Left ventricle myocardium inferior (tissue), 1 donor: ENCODE measurements around the gene DEFB124. TPM values are rescaled to one million over a fixed set of nuclear protein-coding genes. Genes with fewer than 3 reads are reported as not detected.
"Not testable (repeated sequence)": the region's sequence is repeated elsewhere in the genome, so short reads cannot be mapped to it uniquely, and the experiment has no call there.

ENCODE experiments used
- DNase-seq: peaks from one replicate; pipeline ENCODE4 v3.0.0-alpha.2; 2020
- H3K27ac ChIP-seq: fragments of 200-600 bp; replicated peaks from 2 replicates; pipeline ENCODE4 v1.8.0; 2021
- H3K27me3 ChIP-seq: fragments of 200-600 bp; 2 replicates; pipeline ENCODE4 v1.8.0; 2021; ENCODE audit warnings: low read depth
- H3K36me3 ChIP-seq: fragments of 200-600 bp; 2 replicates; pipeline ENCODE4 v1.8.0; 2021
- H3K4me1 ChIP-seq: fragments of 200-600 bp; 2 replicates; pipeline ENCODE4 v1.8.0; 2021
- H3K4me3 ChIP-seq: fragments of 200-600 bp; 2 replicates; pipeline ENCODE4 v1.8.0; 2021; ENCODE audit warnings: mild to moderate bottlenecking, moderate library complexity
- H3K9me3 ChIP-seq: fragments of 200-600 bp; replicated peaks from 2 replicates; pipeline ENCODE4 v1.8.0; 2021
- intact Hi-C: fragments of 100-400 bp; cut with micrococcal nuclease; formaldehyde crosslinking; loops from one replicate; pipeline ENCODE4 v1.11.0; 2022
- total RNA-seq: library from RNA; stranded (reverse); fragmentation: NEBNext Ultra II Directional; extraction: Animal tissue kit (Norgen Biotek cat#: 25700); gene quantifications from one replicate; pipeline ENCODE4 v1.2.1, GENCODE V29; 2021
- TF ChIP-seq, protein P1 (sequence below): fragments of 200-600 bp; IDR thresholded peaks from 2 replicates; pipeline ENCODE4 v1.8.0; 2021; ENCODE audit warnings: antibody characterized with exemption, mild to moderate bottlenecking, borderline replicate concordance
- donor health status: DM: no; HTN: yes; CAD: no; lungs with severe emphysema.

Gene DEFB124
- total RNA-seq, 1 donor from 2014 or later, result not detected

DNA sequence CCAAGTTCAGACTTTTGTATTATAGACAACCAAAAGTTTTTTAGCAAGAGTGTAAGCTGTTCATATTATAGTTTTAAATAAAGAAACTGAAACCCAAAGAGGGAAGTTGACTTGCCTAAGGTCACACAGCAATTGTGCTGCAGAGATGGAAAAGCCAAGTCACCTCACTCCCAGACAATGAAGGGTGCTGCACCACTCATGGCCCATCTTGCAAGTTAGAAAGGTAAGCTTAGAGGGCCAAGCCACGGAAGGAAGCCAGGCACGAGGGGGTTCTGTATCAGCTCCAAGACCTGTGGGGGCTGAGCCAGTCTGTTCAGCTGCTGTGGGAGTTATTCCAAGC, 860 bp downstream of the DEFB124 start:
- DNase-seq, result no peak
- Histone ChIP-seq H3K9me3 (no peaks in the 10 kb centered on the region), H3K4me3 (peak overlapping the region; percentile 68), H3K4me1 (peaks cover 29% of the 10 kb centered on the region), H3K27ac (peak overlapping the region; percentile 74), H3K27me3 (peaks cover 51% of the 10 kb centered on the region), H3K36me3 (no peaks in the 10 kb centered on the region)
- intact Hi-C loops, result no loop called here
- TF ChIP-seq, protein P1, sequence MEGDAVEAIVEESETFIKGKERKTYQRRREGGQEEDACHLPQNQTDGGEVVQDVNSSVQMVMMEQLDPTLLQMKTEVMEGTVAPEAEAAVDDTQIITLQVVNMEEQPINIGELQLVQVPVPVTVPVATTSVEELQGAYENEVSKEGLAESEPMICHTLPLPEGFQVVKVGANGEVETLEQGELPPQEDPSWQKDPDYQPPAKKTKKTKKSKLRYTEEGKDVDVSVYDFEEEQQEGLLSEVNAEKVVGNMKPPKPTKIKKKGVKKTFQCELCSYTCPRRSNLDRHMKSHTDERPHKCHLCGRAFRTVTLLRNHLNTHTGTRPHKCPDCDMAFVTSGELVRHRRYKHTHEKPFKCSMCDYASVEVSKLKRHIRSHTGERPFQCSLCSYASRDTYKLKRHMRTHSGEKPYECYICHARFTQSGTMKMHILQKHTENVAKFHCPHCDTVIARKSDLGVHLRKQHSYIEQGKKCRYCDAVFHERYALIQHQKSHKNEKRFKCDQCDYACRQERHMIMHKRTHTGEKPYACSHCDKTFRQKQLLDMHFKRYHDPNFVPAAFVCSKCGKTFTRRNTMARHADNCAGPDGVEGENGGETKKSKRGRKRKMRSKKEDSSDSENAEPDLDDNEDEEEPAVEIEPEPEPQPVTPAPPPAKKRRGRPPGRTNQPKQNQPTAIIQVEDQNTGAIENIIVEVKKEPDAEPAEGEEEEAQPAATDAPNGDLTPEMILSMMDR, result no peak

DNA sequence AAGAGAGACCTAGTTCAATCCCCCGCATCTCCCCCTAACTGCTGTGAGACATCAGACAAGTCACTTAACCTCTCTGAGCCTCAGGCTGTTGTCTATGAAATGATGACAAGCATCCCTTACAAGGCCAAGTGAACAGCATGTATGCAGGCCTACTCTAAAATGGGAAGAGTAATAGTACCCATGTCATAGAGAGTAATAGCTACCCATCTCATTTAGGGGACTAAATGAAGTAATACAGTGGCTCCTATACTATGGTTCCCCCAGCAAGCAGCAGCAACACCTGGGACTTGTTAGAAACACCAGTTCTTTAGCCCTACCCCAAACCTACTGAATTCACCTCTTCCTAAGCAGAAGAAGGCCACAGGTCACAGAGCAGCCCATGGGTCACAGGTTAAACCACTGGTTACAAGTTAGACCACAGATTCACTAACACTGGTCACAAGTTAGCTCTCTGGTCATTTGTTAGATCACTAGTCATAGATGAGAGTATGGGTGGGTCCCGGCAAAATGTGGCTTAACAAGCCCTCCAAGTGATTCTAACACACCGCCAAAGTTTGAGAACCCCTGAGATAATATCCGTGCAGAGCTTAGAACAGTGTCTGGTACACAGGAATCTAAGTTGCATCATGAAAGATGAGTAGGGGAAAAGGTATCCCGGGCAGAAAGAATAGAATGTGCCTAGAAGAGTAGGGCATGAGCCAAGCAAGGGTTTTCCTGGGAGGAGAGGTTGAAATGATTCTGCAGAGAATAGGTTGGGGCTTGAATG, 1.4 kb downstream of the DEFB124 start:
- no peak for DNase-seq
- Histone ChIP-seq H3K27ac (peak overlapping the region; percentile 74), H3K4me1 (peaks cover 29% of the 10 kb centered on the region), H3K27me3 (peaks cover 45% of the 10 kb centered on the region), H3K9me3 (no peaks in the 10 kb centered on the region), H3K36me3 (no peaks in the 10 kb centered on the region), H3K4me3 (no peak overlapping the region)
- intact Hi-C loops, result no loop called here
- TF ChIP-seq, protein P1, result no peak

DNA sequence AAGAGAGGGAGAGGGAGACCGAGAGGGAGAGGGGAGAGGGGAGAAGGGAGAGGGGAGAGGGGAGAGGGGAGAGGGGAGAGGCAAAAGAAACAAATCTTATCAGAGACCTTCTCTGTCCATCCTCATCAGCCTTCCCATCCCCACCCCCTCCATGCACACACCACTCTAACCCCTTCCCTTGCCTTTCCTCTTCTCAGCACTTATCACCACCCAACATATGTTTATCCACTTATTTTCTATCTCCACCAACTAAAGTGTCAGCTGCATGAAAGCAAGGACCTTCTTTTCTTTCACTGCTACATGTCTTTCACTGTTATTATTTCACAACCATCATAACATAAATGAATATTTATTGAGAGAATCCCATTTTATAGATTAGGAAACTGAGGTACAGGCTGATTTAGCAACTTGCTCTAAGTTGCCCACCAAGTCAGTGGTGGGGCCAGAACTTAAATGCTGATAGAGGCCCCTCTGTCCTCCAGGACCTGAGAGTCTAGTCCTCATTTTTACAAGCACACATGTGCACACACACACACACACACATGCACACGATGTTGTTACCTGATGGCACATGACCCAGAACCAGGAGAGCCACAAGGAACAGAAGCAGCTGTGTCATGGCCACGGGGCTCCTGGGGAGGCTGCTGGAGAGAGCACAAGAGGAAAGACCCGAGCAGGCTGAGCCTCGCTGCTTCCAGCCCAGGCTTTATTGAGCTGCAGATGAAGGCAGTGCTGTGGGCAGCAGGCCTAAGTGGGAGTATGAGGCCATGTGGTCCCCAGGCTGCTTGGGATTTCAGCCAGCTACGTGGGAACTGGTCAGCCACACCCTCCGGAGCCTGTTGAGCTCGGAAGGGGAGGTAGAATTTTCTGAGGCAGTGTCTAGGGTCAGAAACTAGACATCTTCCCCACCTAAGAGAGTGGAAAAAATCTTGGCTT, 2.3 kb downstream of the DEFB124 start:
- Histone ChIP-seq H3K36me3 (no peaks in the 10 kb centered on the region), H3K9me3 (no peaks in the 10 kb centered on the region), H3K4me3 (no peak overlapping the region), H3K27me3 (peaks cover 37% of the 10 kb centered on the region), H3K4me1 (peaks cover 29% of the 10 kb centered on the region), H3K27ac (peak overlapping the region; percentile 74)
- TF ChIP-seq, protein P1, result no peak
- intact Hi-C loops, result no loop called here
- peak; percentile 34 for DNase-seq

DNA sequence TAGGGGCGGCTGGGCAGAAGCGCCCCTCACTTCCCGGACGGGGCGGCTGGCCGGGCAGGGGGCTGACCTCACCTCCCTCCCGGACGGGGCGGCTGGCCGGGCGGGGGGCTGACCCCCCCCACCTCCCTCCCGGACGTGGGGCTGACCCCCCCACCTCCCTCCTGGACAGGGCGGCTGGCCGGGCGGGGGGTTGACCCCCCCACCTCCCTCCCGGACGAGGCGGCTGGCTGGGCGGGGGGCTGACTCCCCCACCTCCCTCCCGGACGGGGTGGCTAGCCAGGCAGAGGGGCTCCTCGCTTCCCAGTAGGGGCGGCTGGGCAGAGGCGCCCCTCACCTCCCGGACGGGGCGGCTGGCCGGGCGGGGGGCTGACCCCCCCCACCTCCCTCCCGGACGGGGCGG, 4.0 kb downstream of the DEFB124 start:
- H3K4me3 ChIP-seq, H3K9me3 ChIP-seq, H3K27ac ChIP-seq, intact Hi-C loops, DNase-seq, H3K36me3 ChIP-seq: not testable (repeated sequence)
- peaks cover 20% of the 10 kb centered on the region for H3K27me3 ChIP-seq
- H3K4me1 ChIP-seq, result peaks cover 22% of the 10 kb centered on the region

DNA sequence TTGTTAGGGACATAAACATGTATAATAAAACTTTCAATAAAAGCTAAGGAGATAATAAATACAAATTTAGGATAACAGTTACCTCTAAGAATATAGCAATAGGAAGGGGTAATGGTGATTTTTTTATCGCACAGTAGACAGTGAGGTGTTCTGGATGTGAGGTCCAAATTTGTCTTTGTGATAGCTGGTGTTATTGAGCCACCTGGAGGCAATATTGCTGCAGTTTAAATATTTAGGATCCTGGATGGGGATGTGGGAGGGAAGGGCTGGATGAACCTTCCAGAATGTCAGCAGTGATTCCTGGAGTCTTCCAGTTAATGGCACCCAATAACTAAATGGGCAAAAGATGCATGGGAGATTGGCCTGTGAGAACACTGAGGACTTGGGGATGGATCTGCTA, 20.6 kb downstream of the DEFB124 start:
- intact Hi-C loops, result no loop called here
- TF ChIP-seq, protein P1, result no peak

DNA sequence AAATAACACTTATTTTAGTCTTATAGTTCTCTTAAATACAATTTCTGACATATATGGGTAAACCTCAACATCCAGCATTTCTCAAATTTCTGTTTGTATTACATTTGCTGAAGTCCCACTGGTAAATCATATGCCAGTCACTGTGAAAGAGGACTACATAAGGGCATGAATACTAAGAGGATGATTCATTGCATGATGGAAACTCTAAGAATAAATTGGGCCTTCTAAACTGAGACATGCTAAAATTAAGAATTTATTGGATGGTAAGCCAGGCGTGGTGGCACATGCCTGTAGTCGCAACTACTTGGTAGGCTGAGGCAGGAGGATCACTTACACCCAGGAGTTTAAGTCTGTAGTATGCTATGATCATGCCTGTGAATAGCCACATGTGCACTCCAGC, 22.4 kb downstream of the DEFB124 start:
- no peak for DNase-seq
- Histone ChIP-seq H3K4me3 (no peak overlapping the region), H3K36me3 (no peaks in the 10 kb centered on the region), H3K4me1 (no peaks in the 10 kb centered on the region), H3K27me3 (peaks cover 48% of the 10 kb centered on the region), H3K9me3 (no peaks in the 10 kb centered on the region), H3K27ac (no peak overlapping the region)
- intact Hi-C loops, result no loop called here
- TF ChIP-seq, protein P1, result no peak

More for the DNA sequence above, 20.6 kb downstream of the DEFB124 start:
- no peak for DNase-seq
- Histone ChIP-seq H3K4me3 (no peak overlapping the region), H3K27ac (no peak overlapping the region), H3K27me3 (peaks cover 66% of the 10 kb centered on the region), H3K36me3 (no peaks in the 10 kb centered on the region), H3K9me3 (no peaks in the 10 kb centered on the region), H3K4me1 (no peaks in the 10 kb centered on the region)
